ENCODE data around the gene BMP2K.

The BMP2K gene

DNA sequence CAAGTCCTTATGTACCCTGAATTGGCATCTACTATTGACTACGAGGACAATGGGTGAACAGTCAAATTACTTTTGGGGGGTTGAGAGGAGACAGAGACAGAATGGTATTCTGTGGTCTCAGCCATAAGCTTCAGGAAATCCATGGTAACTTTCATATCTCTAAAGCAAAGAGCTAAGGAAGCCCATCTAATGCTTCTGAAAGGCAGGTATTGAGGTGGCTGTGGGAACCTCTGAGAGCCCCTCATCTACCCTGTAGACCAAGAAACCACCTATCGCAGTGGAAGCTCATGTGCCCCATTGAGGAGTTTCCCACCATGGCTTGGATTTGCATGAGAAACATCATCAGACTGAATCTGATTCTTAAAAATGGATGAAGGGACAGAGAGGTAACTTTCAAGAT is 23.1 kb upstream of the BMP2K start:
- Histone ChIP-seq H3K4me1 (ENCODE audit: insufficient read depth, low read length) (no peaks in the 10 kb centered on the region), H3K27me3 (ENCODE audit: insufficient read depth, low read length) (no peaks in the 10 kb centered on the region), H3K36me3 (ENCODE audit: insufficient read depth, low read length) (no peaks in the 10 kb centered on the region), H2AFZ (ENCODE audit: low read depth, low read length) (no peak overlapping the region), H3K4me3 (ENCODE audit: low read length) (no peak overlapping the region), H3K9me3 (ENCODE audit: low read length) (no peaks in the 10 kb centered on the region)

GRCh38 chr4:78754872-78755271 is 21.3 kb upstream of the BMP2K start:
- no peak overlapping the region for H2AFZ ChIP-seq (ENCODE audit: low read depth, low read length)
- H3K9me3 ChIP-seq (ENCODE audit: low read length): no peaks in the 10 kb centered on the region
- H3K27me3 ChIP-seq (ENCODE audit: insufficient read depth, low read length): no peaks in the 10 kb centered on the region
- H3K4me1 ChIP-seq (ENCODE audit: insufficient read depth, low read length): no peaks in the 10 kb centered on the region
- no peak overlapping the region for H3K4me3 ChIP-seq (ENCODE audit: low read length)
- H3K36me3 ChIP-seq (ENCODE audit: insufficient read depth, low read length): no peaks in the 10 kb centered on the region

DNA sequence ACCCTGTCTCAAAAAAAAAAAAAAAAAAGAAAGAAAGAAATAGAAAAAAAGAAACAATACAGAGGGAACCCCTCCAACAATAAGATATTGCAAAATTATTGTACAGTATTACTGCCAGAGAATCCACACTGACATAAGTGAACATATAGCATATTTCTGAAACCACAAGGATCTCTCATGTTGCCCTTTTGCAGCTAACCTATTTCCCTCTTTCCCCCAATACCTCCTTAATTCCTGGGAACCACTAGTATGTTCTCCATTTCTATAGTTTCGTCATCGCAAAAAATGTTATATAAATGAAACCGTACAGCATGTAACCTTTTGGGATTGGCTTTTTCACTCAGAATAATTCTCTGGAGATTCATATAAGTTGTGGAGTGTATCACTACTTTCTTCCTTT is 20.0 kb upstream of the BMP2K start:
- Histone ChIP-seq H3K4me1 (ENCODE audit: insufficient read depth, low read length) (no peaks in the 10 kb centered on the region), H3K27me3 (ENCODE audit: insufficient read depth, low read length) (no peaks in the 10 kb centered on the region), H2AFZ (ENCODE audit: low read depth, low read length) (no peak overlapping the region), H3K4me3 (ENCODE audit: low read length) (no peak overlapping the region), H3K9me3 (ENCODE audit: low read length) (no peaks in the 10 kb centered on the region), H3K36me3 (ENCODE audit: insufficient read depth, low read length) (no peaks in the 10 kb centered on the region)

DNA sequence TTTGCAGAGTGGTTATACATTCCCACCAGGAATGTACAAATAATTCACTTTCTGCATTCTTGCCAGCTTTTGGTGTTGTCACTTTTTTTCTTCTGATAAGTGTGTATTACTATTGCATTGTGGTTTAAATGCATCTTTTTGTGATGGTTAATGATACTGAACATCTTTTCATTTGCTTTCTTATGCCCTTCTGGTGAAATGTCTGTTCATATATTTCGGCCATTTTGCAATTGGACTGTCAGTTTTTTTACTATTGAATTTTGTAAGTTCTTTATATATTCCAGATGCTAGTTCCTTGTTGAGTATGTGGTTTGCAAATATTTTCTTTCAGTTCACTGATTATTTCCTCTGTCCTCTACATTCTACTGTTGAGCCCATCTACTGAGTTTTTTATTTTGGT is 19.4 kb upstream of the BMP2K start:
- H3K27me3 ChIP-seq (ENCODE audit: insufficient read depth, low read length): no peaks in the 10 kb centered on the region
- no peaks in the 10 kb centered on the region for H3K4me1 ChIP-seq (ENCODE audit: insufficient read depth, low read length)
- H3K36me3 ChIP-seq (ENCODE audit: insufficient read depth, low read length): no peaks in the 10 kb centered on the region
- no peak overlapping the region for H2AFZ ChIP-seq (ENCODE audit: low read depth, low read length)
- no peak overlapping the region for H3K4me3 ChIP-seq (ENCODE audit: low read length)
- H3K9me3 ChIP-seq (ENCODE audit: low read length): no peaks in the 10 kb centered on the region

DNA sequence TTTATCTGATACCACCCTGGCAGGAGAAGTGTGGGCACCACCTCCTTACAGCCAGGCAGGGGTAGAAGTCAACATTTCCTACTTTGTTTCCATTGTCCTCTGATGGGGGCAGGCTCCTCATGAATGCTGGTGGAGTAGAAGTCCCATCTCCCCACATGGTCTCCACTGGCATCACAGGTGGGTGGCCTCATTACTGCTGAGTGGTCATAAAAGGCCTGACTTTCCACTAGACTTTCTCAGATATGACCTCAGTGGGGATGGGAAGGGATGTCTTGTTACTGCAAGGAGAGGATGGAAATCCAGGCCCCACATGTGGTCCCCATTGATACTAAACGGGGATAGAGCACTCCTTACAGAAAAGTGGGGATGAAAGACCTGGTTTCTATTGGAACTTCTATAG is 18.6 kb upstream of the BMP2K start:
- Histone ChIP-seq H3K4me3 (ENCODE audit: low read length) (no peak overlapping the region), H3K27me3 (ENCODE audit: insufficient read depth, low read length) (no peaks in the 10 kb centered on the region), H3K9me3 (ENCODE audit: low read length) (no peaks in the 10 kb centered on the region), H2AFZ (ENCODE audit: low read depth, low read length) (no peak overlapping the region), H3K4me1 (ENCODE audit: insufficient read depth, low read length) (no peaks in the 10 kb centered on the region), H3K36me3 (ENCODE audit: insufficient read depth, low read length) (no peaks in the 10 kb centered on the region)

- no peaks in the 10 kb centered on the region for H3K36me3 ChIP-seq (ENCODE audit: insufficient read depth, low read length)
- no peaks in the 10 kb centered on the region for H3K4me1 ChIP-seq (ENCODE audit: insufficient read depth, low read length)
- no peak overlapping the region for H2AFZ ChIP-seq (ENCODE audit: low read depth, low read length)
- no peak overlapping the region for H3K4me3 ChIP-seq (ENCODE audit: low read length)
- no peaks in the 10 kb centered on the region for H3K9me3 ChIP-seq (ENCODE audit: low read length)
- H3K27me3 ChIP-seq (ENCODE audit: insufficient read depth, low read length): no peaks in the 10 kb centered on the region
These were observed 18.1 kb upstream of the BMP2K start for GRCh38 chr4:78758085-78758484.

GRCh38 chr4:78762529-78762928 is 13.6 kb upstream of the BMP2K start:
- Histone ChIP-seq H3K4me3 (ENCODE audit: low read length) (no peak overlapping the region), H3K27me3 (ENCODE audit: insufficient read depth, low read length) (no peaks in the 10 kb centered on the region), H3K4me1 (ENCODE audit: insufficient read depth, low read length) (no peaks in the 10 kb centered on the region), H3K9me3 (ENCODE audit: low read length) (no peaks in the 10 kb centered on the region), H2AFZ (ENCODE audit: low read depth, low read length) (no peak overlapping the region), H3K36me3 (ENCODE audit: insufficient read depth, low read length) (no peaks in the 10 kb centered on the region)

- Histone ChIP-seq H3K27me3 (ENCODE audit: insufficient read depth, low read length) (no peaks in the 10 kb centered on the region), H3K4me1 (ENCODE audit: insufficient read depth, low read length) (no peaks in the 10 kb centered on the region), H2AFZ (ENCODE audit: low read depth, low read length) (no peak overlapping the region), H3K9me3 (ENCODE audit: low read length) (no peaks in the 10 kb centered on the region), H3K36me3 (ENCODE audit: insufficient read depth, low read length) (no peaks in the 10 kb centered on the region), H3K4me3 (ENCODE audit: low read length) (no peak overlapping the region)
These were observed 12.9 kb upstream of the BMP2K start for GRCh38 chr4:78763251-78763650.

DNA sequence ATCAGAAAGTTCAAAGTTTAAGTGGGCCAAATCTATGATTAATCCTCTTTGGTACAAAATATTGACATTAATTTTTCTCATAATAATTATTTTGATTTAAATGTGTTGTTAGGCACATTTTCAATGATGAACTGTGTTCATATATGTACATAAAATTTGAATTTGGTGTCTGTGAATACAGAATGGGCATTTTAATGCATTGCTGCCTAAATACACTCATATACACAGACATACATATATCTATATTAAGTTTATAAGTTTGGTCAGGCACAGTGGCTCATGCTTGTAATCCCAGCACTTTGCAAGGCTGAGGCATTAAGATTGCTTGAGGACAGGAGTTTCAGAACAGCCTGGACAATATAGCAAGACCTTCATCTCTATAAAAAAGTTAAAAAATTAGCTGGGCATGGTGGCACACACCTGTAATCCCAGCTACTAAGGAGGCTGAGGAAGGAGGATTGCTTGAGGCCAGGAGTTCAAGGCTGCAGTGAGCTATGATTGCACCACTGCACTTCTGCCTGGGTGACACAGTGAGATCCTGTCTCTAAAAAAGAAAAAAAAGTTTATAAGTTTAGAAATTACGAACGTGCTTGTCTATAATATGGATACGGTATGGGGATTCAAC is 12.3 kb upstream of the BMP2K start:
- H3K27me3 ChIP-seq (ENCODE audit: insufficient read depth, low read length): no peaks in the 10 kb centered on the region
- no peaks in the 10 kb centered on the region for H3K9me3 ChIP-seq (ENCODE audit: low read length)
- no peak overlapping the region for H3K4me3 ChIP-seq (ENCODE audit: low read length)
- no peaks in the 10 kb centered on the region for H3K36me3 ChIP-seq (ENCODE audit: insufficient read depth, low read length)
- H2AFZ ChIP-seq (ENCODE audit: low read depth, low read length): no peak overlapping the region
- no peaks in the 10 kb centered on the region for H3K4me1 ChIP-seq (ENCODE audit: insufficient read depth, low read length)

- Histone ChIP-seq H3K4me1 (ENCODE audit: insufficient read depth, low read length) (no peaks in the 10 kb centered on the region), H3K36me3 (ENCODE audit: insufficient read depth, low read length) (no peaks in the 10 kb centered on the region), H3K9me3 (ENCODE audit: low read length) (no peaks in the 10 kb centered on the region), H3K4me3 (ENCODE audit: low read length) (no peak overlapping the region), H2AFZ (ENCODE audit: low read depth, low read length) (no peak overlapping the region), H3K27me3 (ENCODE audit: insufficient read depth, low read length) (no peaks in the 10 kb centered on the region)
These were observed 11.6 kb upstream of the BMP2K start for GRCh38 chr4:78764498-78764961.

- H3K9me3 ChIP-seq (ENCODE audit: low read length): no peaks in the 10 kb centered on the region
- H2AFZ ChIP-seq (ENCODE audit: low read depth, low read length): no peak overlapping the region
- H3K4me3 ChIP-seq (ENCODE audit: low read length): no peak overlapping the region
- no peaks in the 10 kb centered on the region for H3K27me3 ChIP-seq (ENCODE audit: insufficient read depth, low read length)
- H3K36me3 ChIP-seq (ENCODE audit: insufficient read depth, low read length): no peaks in the 10 kb centered on the region
- H3K4me1 ChIP-seq (ENCODE audit: insufficient read depth, low read length): no peaks in the 10 kb centered on the region
These were observed 10.6 kb upstream of the BMP2K start for GRCh38 chr4:78765432-78766006.

DNA sequence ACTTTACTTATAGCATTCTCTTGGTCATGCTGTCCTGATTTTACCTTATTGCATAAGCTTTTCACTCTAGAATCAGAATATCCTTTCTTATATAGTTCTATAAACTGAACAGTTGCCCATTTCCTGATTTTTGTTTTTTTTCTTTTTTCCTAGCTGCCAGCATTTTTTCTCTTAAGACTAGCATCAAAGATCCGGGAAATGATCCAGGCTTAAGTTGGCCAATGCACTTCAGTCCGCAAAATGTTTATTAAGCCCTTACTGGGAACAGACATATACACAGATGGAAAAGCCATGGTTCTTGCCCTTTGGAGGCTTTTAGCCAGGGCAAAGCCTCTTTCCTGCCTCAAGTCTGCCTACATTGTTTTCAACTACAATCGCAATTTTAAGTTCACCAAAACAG is 10.1 kb upstream of the BMP2K start:
- H3K9me3 ChIP-seq (ENCODE audit: low read length): no peaks in the 10 kb centered on the region

GRCh38 chr4:78766650-78767049 is 9.5 kb upstream of the BMP2K start:
- Histone ChIP-seq H3K4me3 (ENCODE audit: low read length) (no peak overlapping the region), H3K27me3 (ENCODE audit: insufficient read depth, low read length) (no peaks in the 10 kb centered on the region), H3K9me3 (ENCODE audit: low read length) (no peaks in the 10 kb centered on the region), H3K4me1 (ENCODE audit: insufficient read depth, low read length) (no peaks in the 10 kb centered on the region), H2AFZ (ENCODE audit: low read depth, low read length) (no peak overlapping the region), H3K36me3 (ENCODE audit: insufficient read depth, low read length) (no peaks in the 10 kb centered on the region)

More for the DNA sequence above, 10.1 kb upstream of the BMP2K start:
- no peaks in the 10 kb centered on the region for H3K4me1 ChIP-seq (ENCODE audit: insufficient read depth, low read length)
- H3K27me3 ChIP-seq (ENCODE audit: insufficient read depth, low read length): no peaks in the 10 kb centered on the region
- H3K4me3 ChIP-seq (ENCODE audit: low read length): no peak overlapping the region
- H2AFZ ChIP-seq (ENCODE audit: low read depth, low read length): no peak overlapping the region
- H3K36me3 ChIP-seq (ENCODE audit: insufficient read depth, low read length): no peaks in the 10 kb centered on the region

DNA sequence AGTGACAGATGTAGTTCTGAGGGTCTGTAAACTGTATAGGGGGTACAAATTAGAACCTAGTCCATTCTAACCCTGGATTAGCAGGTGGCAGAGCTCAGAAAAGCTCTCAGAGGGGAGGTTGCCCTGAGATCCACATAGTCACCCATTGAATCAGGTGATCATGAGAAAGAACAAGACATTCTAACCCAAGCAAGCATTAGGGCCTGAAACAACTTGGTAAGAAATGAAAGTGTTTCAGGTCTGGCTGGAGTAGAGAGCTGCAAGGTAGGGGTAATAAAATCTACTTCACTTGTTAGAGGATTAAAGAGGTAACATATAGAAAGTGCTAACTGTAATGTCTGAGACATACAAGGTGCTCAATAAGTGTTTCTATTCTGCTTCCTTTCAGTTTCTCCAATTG is 8.8 kb upstream of the BMP2K start:
- no peak overlapping the region for H3K4me3 ChIP-seq (ENCODE audit: low read length)
- no peaks in the 10 kb centered on the region for H3K36me3 ChIP-seq (ENCODE audit: insufficient read depth, low read length)
- no peaks in the 10 kb centered on the region for H3K4me1 ChIP-seq (ENCODE audit: insufficient read depth, low read length)
- H3K9me3 ChIP-seq (ENCODE audit: low read length): no peaks in the 10 kb centered on the region
- H3K27me3 ChIP-seq (ENCODE audit: insufficient read depth, low read length): no peaks in the 10 kb centered on the region
- no peak overlapping the region for H2AFZ ChIP-seq (ENCODE audit: low read depth, low read length)

All from neuron (in vitro differentiated cells).